WTC11 (cell line): Measurements from ENCODE around the gene FCN2. TPM values are rescaled to one million over a fixed set of nuclear protein-coding genes. Genes with fewer than 3 reads are reported as not detected.

Experiments used
- ATAC-seq: fragments of 200-7000 bp; cut with Tn5 transposase; 2 replicates; pipeline ENCODE4 v1.10.0; 2021; ENCODE audit warnings: mild to moderate bottlenecking, moderate library complexity
- CTCF ChIA-PET: fragments of 300-600 bp; sonication (Branson Sonifier 250); formaldehyde crosslinking; loops from one replicate; lab custom pipeline; 2021; ENCODE audit warnings: antibody characterized with exemption; lab: Charles Lee
- POLR2A ChIA-PET: fragments of 350-600 bp; sonication (Branson Sonifier 250); formaldehyde crosslinking; loops from one replicate; lab custom pipeline; 2021; ENCODE audit warnings: antibody characterized with exemption; lab: Charles Lee
- DNase-seq: peaks from one replicate; pipeline ENCODE4 v3.0.0; 2021; ENCODE audit warnings: low spot score
- H3K27ac Mint-ChIP-seq: 2 replicates; pipeline ENCODE4 v1.8.0; 2021; ENCODE audit warnings: mixed read lengths
- H3K27me3 Mint-ChIP-seq: 2 replicates; pipeline ENCODE4 v1.8.0; 2021; ENCODE audit warnings: low read depth, mild to moderate bottlenecking, moderate library complexity, mixed read lengths
- H3K36me3 Mint-ChIP-seq: 2 replicates; pipeline ENCODE4 v1.8.0; 2021; ENCODE audit warnings: mixed read lengths
- H3K4me1 Mint-ChIP-seq: 2 replicates; pipeline ENCODE4 v1.8.0; 2022; ENCODE audit warnings: mixed read lengths
- H3K4me3 Mint-ChIP-seq: 2 replicates; pipeline ENCODE4 v1.8.0; 2021; ENCODE audit warnings: mild to moderate bottlenecking, moderate library complexity, mixed read lengths
- H3K9me3 Mint-ChIP-seq: 2 replicates; pipeline ENCODE4 v1.8.0; 2021; ENCODE audit warnings: mixed read lengths
- ESRRA ChIP-seq: sonication (generic); formaldehyde crosslinking; IDR thresholded peaks from 2 replicates; pipeline ENCODE4 v1.8.1; 2022; ENCODE audit warnings: mild to moderate bottlenecking, missing genetic modification reagents, borderline replicate concordance
- FOXK1 ChIP-seq: sonication (generic); formaldehyde crosslinking; IDR thresholded peaks from 2 replicates; pipeline ENCODE4 v1.8.0; 2022; ENCODE audit warnings: mild to moderate bottlenecking, moderate library complexity, missing genetic modification reagents
- GABPB1 ChIP-seq: sonication (generic); formaldehyde crosslinking; IDR thresholded peaks from 2 replicates; pipeline ENCODE4 v1.8.1; 2023; ENCODE audit warnings: mild to moderate bottlenecking, missing genetic modification reagents
- IRF2 ChIP-seq: sonication (generic); formaldehyde crosslinking; IDR thresholded peaks from 2 replicates; pipeline ENCODE4 v1.8.0; 2022; ENCODE audit warnings: low read depth, missing genetic modification reagents, borderline replicate concordance
- KAT7 ChIP-seq: sonication (generic); formaldehyde crosslinking; IDR thresholded peaks from 2 replicates; pipeline ENCODE4 v1.8.1; 2023; ENCODE audit warnings: missing genetic modification reagents, mild to moderate bottlenecking, borderline replicate concordance
- MYBL2 ChIP-seq: sonication (generic); formaldehyde crosslinking; IDR thresholded peaks from 2 replicates; pipeline ENCODE4 v1.8.1; 2023; ENCODE audit warnings: mild to moderate bottlenecking, moderate library complexity, missing genetic modification reagents
- NFATC4 ChIP-seq: fragments of 250-450 bp; sonication (Bioruptor Pico); IDR thresholded peaks from 2 replicates; pipeline ENCODE4 v1.9.0; 2021; ENCODE audit warnings: mild to moderate bottlenecking
- NR1H2 ChIP-seq: sonication (generic); formaldehyde crosslinking; IDR thresholded peaks from 2 replicates; pipeline ENCODE4 v1.9.0; 2021; ENCODE audit warnings: mild to moderate bottlenecking, moderate library complexity, missing genetic modification reagents
- SMAD3 ChIP-seq: sonication (generic); formaldehyde crosslinking; IDR thresholded peaks from 2 replicates; pipeline ENCODE4 v1.8.0; 2022; ENCODE audit warnings: missing genetic modification reagents, mild to moderate bottlenecking, borderline replicate concordance
- SOX15 ChIP-seq: fragments of 250-450 bp; sonication (Bioruptor Pico); IDR thresholded peaks from 2 replicates; pipeline ENCODE4 v1.9.0; 2021; ENCODE audit warnings: mild to moderate bottlenecking
- TEAD4 ChIP-seq: sonication (generic); formaldehyde crosslinking; IDR thresholded peaks from 2 replicates; pipeline ENCODE4 v1.8.0; 2022; ENCODE audit warnings: mild to moderate bottlenecking, missing genetic modification reagents
- ZBTB21 ChIP-seq: sonication (generic); formaldehyde crosslinking; IDR thresholded peaks from 2 replicates; pipeline ENCODE4 v1.8.1; 2023; ENCODE audit warnings: mild to moderate bottlenecking, missing genetic modification reagents, borderline replicate concordance
- ZNF138 ChIP-seq: sonication (generic); formaldehyde crosslinking; conservative IDR thresholded peaks from 2 replicates; pipeline ENCODE4 v1.8.1; 2022; ENCODE audit warnings: mild to moderate bottlenecking, moderate library complexity, missing genetic modification reagents
- ZNF219 ChIP-seq: sonication (generic); formaldehyde crosslinking; IDR thresholded peaks from 2 replicates; pipeline ENCODE4 v1.8.0; 2023; ENCODE audit warnings: missing genetic modification reagents, mild to moderate bottlenecking, borderline replicate concordance
- ZNF232 ChIP-seq: sonication (generic); formaldehyde crosslinking; IDR thresholded peaks from 2 replicates; pipeline ENCODE4 v1.8.0; 2022; ENCODE audit warnings: mild to moderate bottlenecking, missing genetic modification reagents
- ZNF416 ChIP-seq: fragments of 250-450 bp; sonication (Bioruptor Pico); IDR thresholded peaks from 2 replicates; pipeline ENCODE4 v1.9.0; 2021; ENCODE audit warnings: mild to moderate bottlenecking, inconsistent platforms
- total RNA-seq: library from RNA; stranded (reverse); gene quantifications from 3 replicates; pipeline ENCODE4 v1.2.3, GENCODE V29; 2021
- TF ChIP-seq, protein P1 (sequence below): fragments of 250-450 bp; sonication (Bioruptor Pico); IDR thresholded peaks from 2 replicates; pipeline ENCODE4 v1.9.0; 2021; ENCODE audit warnings: mild to moderate bottlenecking
- TF ChIP-seq, protein P2 (sequence below): sonication (generic); formaldehyde crosslinking; IDR thresholded peaks from 2 replicates; pipeline ENCODE4 v1.8.0; 2022; ENCODE audit warnings: mild to moderate bottlenecking, missing genetic modification reagents
- TF ChIP-seq, protein P3 (sequence below): sonication (generic); formaldehyde crosslinking; IDR thresholded peaks from 2 replicates; pipeline ENCODE4 v1.8.0; 2022; ENCODE audit warnings: missing genetic modification reagents
- TF ChIP-seq, protein P4 (sequence below): sonication (generic); formaldehyde crosslinking; IDR thresholded peaks from 2 replicates; pipeline ENCODE4 v1.8.1; 2023; ENCODE audit warnings: mild to moderate bottlenecking, missing genetic modification reagents, borderline replicate concordance

The FCN2 gene
- total RNA-seq, 1 experiment from 2014 or later, result not detected

DNA sequence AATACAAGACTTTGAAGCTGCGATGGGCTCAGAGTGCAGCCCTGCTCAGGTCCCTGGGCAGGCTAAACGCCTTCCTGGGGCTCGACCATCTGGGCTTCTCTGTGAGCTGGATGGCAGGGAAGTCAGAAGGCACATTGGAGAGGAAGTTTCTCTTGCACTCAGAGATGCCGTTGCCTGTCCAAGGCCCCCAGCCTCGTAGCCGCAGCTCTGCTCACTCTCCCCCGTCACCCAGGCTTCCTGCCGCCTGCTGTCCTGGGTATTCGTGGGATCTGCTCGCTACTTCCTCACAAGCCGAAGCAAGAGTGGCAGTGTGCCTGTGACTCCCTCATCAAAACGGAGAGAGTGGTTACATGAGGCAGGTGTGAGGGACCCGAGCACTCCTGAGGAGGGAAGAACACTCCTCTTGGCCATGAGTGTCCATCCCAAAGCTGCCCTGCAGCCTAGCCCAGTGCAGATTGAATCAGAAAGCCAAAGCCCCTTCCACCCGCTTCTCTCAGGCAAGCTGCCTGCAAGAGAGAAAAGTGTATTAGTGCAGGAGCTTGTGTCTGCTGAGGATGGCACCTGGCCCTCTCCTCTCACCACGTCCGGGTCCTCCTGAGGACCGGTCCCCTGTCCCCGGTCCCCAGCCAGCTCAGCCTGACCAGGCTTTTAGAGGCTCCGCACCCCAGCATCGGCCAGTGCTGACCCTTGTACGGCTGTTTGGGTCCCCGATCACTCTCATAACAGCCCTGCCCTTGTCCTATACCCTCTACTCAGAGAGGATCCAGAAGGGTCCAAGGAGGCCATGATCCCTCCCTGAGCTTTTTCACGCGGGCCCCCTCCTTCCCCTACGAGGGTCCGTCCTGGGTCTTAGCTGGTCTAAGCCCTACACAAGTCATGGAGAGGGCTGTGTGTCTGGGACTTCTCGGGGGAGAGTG is 7.3 kb downstream of the FCN2 start:
- no peaks in the 10 kb centered on the region for H3K27me3 Mint-ChIP-seq
- H3K36me3 Mint-ChIP-seq, result no peaks in the 10 kb centered on the region
- ATAC-seq (no peak), DNase-seq (peak; percentile 5)
- no peak for TF ChIP-seq ESRRA
- TF ChIP-seq, protein P1, sequence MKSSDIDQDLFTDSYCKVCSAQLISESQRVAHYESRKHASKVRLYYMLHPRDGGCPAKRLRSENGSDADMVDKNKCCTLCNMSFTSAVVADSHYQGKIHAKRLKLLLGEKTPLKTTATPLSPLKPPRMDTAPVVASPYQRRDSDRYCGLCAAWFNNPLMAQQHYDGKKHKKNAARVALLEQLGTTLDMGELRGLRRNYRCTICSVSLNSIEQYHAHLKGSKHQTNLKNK (CRISPR knock-in tag), result no peak
- no peak for TF ChIP-seq ZNF416 (CRISPR knock-in tag)
- no peak for TF ChIP-seq ZNF232
- no peak for TF ChIP-seq SMAD3
- TF ChIP-seq, protein P2, sequence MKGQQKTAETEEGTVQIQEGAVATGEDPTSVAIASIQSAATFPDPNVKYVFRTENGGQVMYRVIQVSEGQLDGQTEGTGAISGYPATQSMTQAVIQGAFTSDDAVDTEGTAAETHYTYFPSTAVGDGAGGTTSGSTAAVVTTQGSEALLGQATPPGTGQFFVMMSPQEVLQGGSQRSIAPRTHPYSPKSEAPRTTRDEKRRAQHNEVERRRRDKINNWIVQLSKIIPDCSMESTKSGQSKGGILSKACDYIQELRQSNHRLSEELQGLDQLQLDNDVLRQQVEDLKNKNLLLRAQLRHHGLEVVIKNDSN (CRISPR knock-in tag), result no peak
- no peak for TF ChIP-seq IRF2
- no peak for TF ChIP-seq NFATC4 (CRISPR knock-in tag)
- no peak for TF ChIP-seq KAT7 (CRISPR knock-in tag)
- no peak for TF ChIP-seq NR1H2
- TF ChIP-seq ZNF219 (CRISPR knock-in tag), result no peak
- H3K27ac Mint-ChIP-seq, result no peak overlapping the region
- no peak overlapping the region for H3K4me3 Mint-ChIP-seq
- H3K9me3 Mint-ChIP-seq, result no peaks in the 10 kb centered on the region
- POLR2A ChIA-PET, result no interaction called here
- no peaks in the 10 kb centered on the region for H3K4me1 Mint-ChIP-seq
- CTCF ChIA-PET, result interaction anchor here (1.0 kb wide), 1 partner anchor 48 kb away, joined by 4 read pairs; no protein-coding TSS in a partner anchor

DNA sequence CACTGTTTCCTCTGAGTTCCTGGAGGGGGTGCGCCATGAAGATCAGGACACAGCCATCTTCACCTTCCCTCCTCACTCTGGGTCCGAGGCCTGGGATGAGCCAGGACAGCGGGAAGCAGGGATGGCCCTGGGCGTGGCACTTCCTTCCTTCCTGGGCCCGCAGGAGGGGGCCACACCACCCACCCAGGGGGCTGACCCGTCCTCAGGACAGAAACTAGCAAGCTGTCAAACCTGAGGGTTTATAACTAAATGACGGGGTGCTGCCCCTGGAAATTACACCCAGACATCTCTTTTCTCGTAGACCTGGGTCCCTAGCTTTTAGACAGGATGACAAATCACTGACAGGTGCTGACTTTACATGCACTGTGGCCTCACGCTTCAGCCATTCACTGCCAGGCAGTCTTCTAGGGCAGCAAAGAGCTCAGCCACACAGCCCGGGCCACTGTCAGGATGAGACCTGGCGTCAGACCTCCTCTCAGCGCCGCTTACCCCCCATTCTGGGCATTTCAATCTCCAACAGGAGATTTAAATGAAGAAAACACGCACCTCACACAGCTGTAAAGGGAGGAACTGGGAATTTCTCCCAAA is 8.1 kb downstream of the FCN2 start:
- POLR2A ChIA-PET, result interaction anchor here (0.5 kb wide), 1 partner anchor 12 kb away, joined by 6 read pairs; no protein-coding TSS in a partner anchor
- H3K9me3 Mint-ChIP-seq, result peaks cover under 1% of the 10 kb centered on the region
- TF ChIP-seq FOXK1 (no peak), TEAD4 (CRISPR knock-in tag) (no peak), MYBL2 (CRISPR knock-in tag) (no peak), SOX15 (CRISPR knock-in tag) (no peak)
- TF ChIP-seq, protein P3, sequence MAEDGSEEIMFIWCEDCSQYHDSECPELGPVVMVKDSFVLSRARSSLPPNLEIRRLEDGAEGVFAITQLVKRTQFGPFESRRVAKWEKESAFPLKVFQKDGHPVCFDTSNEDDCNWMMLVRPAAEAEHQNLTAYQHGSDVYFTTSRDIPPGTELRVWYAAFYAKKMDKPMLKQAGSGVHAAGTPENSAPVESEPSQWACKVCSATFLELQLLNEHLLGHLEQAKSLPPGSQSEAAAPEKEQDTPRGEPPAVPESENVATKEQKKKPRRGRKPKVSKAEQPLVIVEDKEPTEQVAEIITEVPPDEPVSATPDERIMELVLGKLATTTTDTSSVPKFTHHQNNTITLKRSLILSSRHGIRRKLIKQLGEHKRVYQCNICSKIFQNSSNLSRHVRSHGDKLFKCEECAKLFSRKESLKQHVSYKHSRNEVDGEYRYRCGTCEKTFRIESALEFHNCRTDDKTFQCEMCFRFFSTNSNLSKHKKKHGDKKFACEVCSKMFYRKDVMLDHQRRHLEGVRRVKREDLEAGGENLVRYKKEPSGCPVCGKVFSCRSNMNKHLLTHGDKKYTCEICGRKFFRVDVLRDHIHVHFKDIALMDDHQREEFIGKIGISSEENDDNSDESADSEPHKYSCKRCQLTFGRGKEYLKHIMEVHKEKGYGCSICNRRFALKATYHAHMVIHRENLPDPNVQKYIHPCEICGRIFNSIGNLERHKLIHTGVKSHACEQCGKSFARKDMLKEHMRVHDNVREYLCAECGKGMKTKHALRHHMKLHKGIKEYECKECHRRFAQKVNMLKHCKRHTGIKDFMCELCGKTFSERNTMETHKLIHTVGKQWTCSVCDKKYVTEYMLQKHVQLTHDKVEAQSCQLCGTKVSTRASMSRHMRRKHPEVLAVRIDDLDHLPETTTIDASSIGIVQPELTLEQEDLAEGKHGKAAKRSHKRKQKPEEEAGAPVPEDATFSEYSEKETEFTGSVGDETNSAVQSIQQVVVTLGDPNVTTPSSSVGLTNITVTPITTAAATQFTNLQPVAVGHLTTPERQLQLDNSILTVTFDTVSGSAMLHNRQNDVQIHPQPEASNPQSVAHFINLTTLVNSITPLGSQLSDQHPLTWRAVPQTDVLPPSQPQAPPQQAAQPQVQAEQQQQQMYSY, result no peak
- H3K4me3 Mint-ChIP-seq, result no peak overlapping the region
- no peak for ATAC-seq
- DNase-seq, result no peak
- CTCF ChIA-PET, result no interaction called here
- no peaks in the 10 kb centered on the region for H3K27me3 Mint-ChIP-seq
- no peaks in the 10 kb centered on the region for H3K36me3 Mint-ChIP-seq
- H3K4me1 Mint-ChIP-seq, result no peaks in the 10 kb centered on the region
- no peak overlapping the region for H3K27ac Mint-ChIP-seq

DNA sequence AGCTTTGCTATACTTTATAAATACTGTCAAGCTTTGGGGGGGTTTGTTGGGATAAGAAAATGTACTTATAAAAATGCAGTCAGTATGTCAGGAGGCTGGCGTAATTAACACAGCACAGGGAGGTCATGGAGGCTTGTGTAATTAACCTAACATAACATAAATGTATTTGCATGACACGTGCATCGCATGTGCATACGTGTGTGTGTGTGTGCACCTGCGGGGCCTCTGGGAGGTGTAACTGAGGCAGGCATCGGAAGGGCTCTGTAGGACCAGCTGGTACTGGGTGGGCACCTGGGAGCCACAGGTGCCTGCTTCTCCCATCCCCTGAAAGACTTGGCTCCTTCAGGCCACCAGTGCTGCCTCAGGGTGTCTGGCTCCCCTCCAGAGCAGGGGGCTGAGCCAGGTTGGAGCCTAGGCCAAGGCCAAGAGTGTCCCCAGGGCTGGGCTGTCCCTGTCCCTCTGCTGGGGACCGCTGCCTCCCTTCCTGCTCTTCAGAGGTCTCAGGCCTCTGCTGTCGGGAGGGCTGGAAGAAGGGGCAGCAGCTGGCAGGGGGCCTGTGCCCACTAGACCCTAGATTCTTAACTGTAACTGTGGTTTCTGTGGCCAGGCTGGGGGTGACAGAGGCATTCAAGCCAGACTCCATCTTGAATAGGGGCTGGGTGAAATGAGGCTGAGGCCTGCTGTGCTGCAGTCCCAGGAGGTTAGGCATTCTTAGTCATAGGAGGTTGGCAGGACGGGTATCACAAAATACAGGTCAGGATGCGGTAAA is 9.0 kb downstream of the FCN2 start:
- Mint-ChIP-seq H3K27me3 (no peaks in the 10 kb centered on the region), H3K4me3 (no peak overlapping the region), H3K27ac (no peak overlapping the region), H3K36me3 (peaks cover 2% of the 10 kb centered on the region; the same call in 1 of the 2 replicates), H3K4me1 (no peaks in the 10 kb centered on the region), H3K9me3 (peaks cover 9% of the 10 kb centered on the region)
- DNase-seq (peak; percentile 3), ATAC-seq (no peak)
- ChIA-PET CTCF (no interaction called here), POLR2A (no interaction called here)
- TF ChIP-seq ZNF232 (no peak), ZNF138 (CRISPR knock-in tag) (no peak), ZBTB21 (CRISPR knock-in tag) (no peak), GABPB1 (CRISPR knock-in tag) (no peak)
- TF ChIP-seq, protein P4, sequence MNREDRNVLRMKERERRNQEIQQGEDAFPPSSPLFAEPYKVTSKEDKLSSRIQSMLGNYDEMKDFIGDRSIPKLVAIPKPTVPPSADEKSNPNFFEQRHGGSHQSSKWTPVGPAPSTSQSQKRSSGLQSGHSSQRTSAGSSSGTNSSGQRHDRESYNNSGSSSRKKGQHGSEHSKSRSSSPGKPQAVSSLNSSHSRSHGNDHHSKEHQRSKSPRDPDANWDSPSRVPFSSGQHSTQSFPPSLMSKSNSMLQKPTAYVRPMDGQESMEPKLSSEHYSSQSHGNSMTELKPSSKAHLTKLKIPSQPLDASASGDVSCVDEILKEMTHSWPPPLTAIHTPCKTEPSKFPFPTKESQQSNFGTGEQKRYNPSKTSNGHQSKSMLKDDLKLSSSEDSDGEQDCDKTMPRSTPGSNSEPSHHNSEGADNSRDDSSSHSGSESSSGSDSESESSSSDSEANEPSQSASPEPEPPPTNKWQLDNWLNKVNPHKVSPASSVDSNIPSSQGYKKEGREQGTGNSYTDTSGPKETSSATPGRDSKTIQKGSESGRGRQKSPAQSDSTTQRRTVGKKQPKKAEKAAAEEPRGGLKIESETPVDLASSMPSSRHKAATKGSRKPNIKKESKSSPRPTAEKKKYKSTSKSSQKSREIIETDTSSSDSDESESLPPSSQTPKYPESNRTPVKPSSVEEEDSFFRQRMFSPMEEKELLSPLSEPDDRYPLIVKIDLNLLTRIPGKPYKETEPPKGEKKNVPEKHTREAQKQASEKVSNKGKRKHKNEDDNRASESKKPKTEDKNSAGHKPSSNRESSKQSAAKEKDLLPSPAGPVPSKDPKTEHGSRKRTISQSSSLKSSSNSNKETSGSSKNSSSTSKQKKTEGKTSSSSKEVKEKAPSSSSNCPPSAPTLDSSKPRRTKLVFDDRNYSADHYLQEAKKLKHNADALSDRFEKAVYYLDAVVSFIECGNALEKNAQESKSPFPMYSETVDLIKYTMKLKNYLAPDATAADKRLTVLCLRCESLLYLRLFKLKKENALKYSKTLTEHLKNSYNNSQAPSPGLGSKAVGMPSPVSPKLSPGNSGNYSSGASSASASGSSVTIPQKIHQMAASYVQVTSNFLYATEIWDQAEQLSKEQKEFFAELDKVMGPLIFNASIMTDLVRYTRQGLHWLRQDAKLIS (CRISPR knock-in tag), result no peak
